ENCODE results near the gene NHERF1. TPM values are rescaled to one million over a fixed set of nuclear protein-coding genes. Genes with fewer than 3 reads are reported as not detected.

The NHERF1 gene
- total RNA-seq, 1 donor from 2014 or later, result 5.2 TPM

DNA sequence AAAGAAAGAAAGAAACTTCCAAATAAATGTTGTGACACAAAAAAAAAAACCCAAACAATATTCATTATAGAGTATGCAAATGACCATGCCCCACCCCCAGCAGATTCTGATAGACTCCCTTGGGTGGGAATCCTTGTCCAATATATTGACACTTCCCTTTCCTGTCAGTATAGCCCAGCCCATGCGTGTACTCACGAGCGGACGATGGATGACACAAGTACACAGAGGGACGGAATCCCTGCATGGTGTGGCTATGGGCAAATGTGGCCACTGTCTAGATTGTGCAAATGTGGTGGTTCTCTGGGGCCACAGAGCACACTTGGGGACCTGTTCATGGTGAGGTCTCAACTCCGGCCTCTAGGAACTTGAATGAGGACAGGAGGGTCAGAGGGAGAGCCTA is 8.3 kb upstream of the NHERF1 start:
- Histone ChIP-seq H3K9ac (ENCODE audit: low read depth in 1 of 3, low read length in 3 of 3) (no peak overlapping the region), H3K36me3 (ENCODE audit: control insufficient read depth in 3 of 3, insufficient read depth in 3 of 3, low read length in 3 of 3) (no peaks in the 10 kb centered on the region), H3K27me3 (ENCODE audit: control insufficient read depth in 3 of 3, insufficient read depth in 3 of 3, low read length in 3 of 3) (peaks cover 48 to 55% (median 55%) of the 10 kb centered on the region in 3 donors), H3K9me3 (ENCODE audit: control insufficient read depth in 3 of 3, low read length in 3 of 3) (no peaks in the 10 kb centered on the region), H3K27ac (ENCODE audit: low read depth, low read length) (no peak overlapping the region), H3K4me1 (ENCODE audit: control insufficient read depth in 3 of 3, insufficient read depth in 3 of 3, low read length in 3 of 3) (peaks cover 18 to 37% (median 28%) of the 10 kb centered on the region in 3 donors), H3K4me3 (ENCODE audit: low read length in 3 of 3) (no peak overlapping the region)

DNA sequence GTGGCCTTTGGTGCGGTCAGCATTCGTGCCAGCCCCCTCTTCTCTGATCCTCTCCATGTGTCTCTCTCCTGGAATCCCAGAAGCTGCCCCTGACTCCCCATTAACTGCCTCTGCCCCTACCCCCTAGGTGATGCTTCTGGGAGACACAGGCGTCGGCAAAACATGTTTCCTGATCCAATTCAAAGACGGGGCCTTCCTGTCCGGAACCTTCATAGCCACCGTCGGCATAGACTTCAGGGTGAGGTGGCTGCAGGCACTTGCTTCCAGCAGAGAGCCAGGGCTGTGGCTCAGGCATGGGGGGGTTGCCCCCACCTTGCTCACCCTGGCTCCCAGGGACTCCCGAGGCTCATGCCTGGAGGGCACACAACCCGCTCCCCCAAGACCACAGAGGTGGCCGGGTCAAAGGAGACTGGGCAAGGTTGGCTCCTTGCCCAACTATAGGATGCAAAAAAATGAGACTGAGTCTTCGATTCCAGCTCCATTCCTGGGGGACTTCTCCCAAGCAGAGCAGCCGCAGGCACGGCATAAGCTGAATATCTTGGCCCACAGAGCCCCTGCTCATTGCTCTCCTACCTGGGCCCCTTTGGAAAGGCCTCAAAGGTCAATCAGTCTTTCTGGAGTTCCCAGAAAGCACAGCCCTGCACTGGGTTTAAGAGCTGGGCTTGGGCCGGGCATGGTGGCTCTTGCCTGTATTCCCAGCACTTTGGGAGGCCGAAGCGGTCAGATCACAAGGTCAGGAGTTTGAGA is 7.6 kb upstream of the NHERF1 start:
- no peak overlapping the region for H3K27ac ChIP-seq (ENCODE audit: low read depth, low read length)
- H3K9ac ChIP-seq (ENCODE audit: low read depth in 1 of 3, low read length in 3 of 3), result no peak overlapping the region
- peaks cover 18 to 37% (median 29%) of the 10 kb centered on the region in 3 donors for H3K4me1 ChIP-seq (ENCODE audit: control insufficient read depth in 3 of 3, insufficient read depth in 3 of 3, low read length in 3 of 3)
- H3K36me3 ChIP-seq (ENCODE audit: control insufficient read depth in 3 of 3, insufficient read depth in 3 of 3, low read length in 3 of 3), result no peaks in the 10 kb centered on the region
- H3K27me3 ChIP-seq (ENCODE audit: control insufficient read depth in 3 of 3, insufficient read depth in 3 of 3, low read length in 3 of 3), result peaks cover 44 to 50% (median 49%) of the 10 kb centered on the region in 3 donors
- no peaks in the 10 kb centered on the region for H3K9me3 ChIP-seq (ENCODE audit: control insufficient read depth in 3 of 3, low read length in 3 of 3)
- no peak overlapping the region for H3K4me3 ChIP-seq (ENCODE audit: low read length in 3 of 3)

DNA sequence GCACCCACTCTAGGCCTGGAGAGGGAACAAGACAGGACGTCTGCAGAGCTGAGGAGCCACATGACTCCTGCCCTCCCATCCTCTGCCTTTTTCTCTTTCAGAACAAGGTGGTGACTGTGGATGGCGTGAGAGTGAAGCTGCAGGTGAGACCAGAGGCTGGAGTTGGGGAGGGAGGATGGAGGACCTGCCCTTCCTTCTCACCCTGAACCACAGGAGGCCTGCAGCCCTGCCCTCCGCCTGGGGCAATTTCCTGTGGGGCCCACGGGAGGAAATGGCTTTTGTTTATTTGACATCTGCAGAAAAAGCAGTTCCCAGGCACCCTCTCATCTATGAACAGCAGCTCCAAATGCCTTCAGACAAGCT is 6.3 kb upstream of the NHERF1 start:
- Histone ChIP-seq H3K27ac (ENCODE audit: low read depth, low read length) (no peak overlapping the region), H3K9me3 (ENCODE audit: control insufficient read depth in 3 of 3, low read length in 3 of 3) (no peaks in the 10 kb centered on the region), H3K9ac (ENCODE audit: low read depth in 1 of 3, low read length in 3 of 3) (no peak overlapping the region), H3K36me3 (ENCODE audit: control insufficient read depth in 3 of 3, insufficient read depth in 3 of 3, low read length in 3 of 3) (no peaks in the 10 kb centered on the region), H3K27me3 (ENCODE audit: control insufficient read depth in 3 of 3, insufficient read depth in 3 of 3, low read length in 3 of 3) (peaks cover 38 to 48% (median 40%) of the 10 kb centered on the region in 3 donors), H3K4me3 (ENCODE audit: low read length in 3 of 3) (no peak overlapping the region), H3K4me1 (ENCODE audit: control insufficient read depth in 3 of 3, insufficient read depth in 3 of 3, low read length in 3 of 3) (peaks cover 18 to 33% (median 30%) of the 10 kb centered on the region in 3 donors)

DNA sequence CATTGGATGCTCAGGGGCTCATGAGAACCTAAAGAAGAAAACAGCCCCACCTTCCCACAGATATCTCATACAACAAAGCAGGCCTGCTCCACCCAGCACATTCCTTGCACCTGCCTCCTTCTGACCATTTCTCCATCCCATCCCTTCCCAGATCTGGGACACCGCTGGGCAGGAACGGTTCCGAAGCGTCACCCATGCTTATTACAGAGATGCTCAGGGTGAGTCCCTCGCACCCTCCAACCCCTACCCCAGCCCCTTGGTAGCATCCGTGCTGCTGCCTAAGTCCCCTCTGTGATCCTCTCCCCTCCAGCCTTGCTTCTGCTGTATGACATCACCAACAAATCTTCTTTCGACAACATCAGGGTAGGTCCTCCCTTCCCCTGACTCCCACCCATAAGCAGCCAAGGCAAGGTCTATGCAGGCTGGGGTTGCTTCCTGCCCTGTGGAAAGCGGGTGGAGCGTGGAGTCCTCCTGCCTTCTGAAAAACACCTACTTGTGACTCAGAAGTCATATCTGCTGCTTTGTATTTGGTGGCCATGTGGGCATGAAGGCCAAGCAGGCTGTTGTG is 5.4 kb upstream of the NHERF1 start:
- peaks cover 9 to 29% (median 28%) of the 10 kb centered on the region in 3 donors for H3K4me1 ChIP-seq (ENCODE audit: control insufficient read depth in 3 of 3, insufficient read depth in 3 of 3, low read length in 3 of 3)
- H3K27me3 ChIP-seq (ENCODE audit: control insufficient read depth in 3 of 3, insufficient read depth in 3 of 3, low read length in 3 of 3), result peaks cover 29 to 38% (median 31%) of the 10 kb centered on the region in 3 donors
- no peak overlapping the region for H3K27ac ChIP-seq (ENCODE audit: low read depth, low read length)
- H3K36me3 ChIP-seq (ENCODE audit: control insufficient read depth in 3 of 3, insufficient read depth in 3 of 3, low read length in 3 of 3), result no peaks in the 10 kb centered on the region
- H3K9me3 ChIP-seq (ENCODE audit: control insufficient read depth in 3 of 3, low read length in 3 of 3), result no peaks in the 10 kb centered on the region
- no peak overlapping the region for H3K4me3 ChIP-seq (ENCODE audit: low read length in 3 of 3)
- no peak overlapping the region for H3K9ac ChIP-seq (ENCODE audit: low read depth in 1 of 3, low read length in 3 of 3)

DNA sequence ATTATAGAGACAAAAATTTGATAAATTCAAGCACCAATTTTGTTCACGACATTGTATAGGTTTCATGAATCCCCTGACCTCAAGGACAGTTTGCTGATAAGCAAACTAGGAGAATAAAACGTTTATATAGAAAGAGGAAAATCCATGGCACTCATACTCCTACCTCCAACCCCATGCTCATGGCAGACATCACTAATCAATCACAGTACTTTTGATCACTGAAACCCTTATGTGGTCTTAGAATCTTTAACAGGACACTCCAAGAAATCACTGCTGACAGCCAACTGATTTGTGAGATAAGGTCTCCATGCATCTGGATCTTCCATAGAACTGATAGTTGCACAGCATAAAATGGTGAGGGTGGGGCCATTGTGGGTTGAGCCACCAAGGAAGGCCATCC is 4.7 kb upstream of the NHERF1 start:
- no peaks in the 10 kb centered on the region for H3K9me3 ChIP-seq (ENCODE audit: control insufficient read depth in 3 of 3, low read length in 3 of 3)
- H3K9ac ChIP-seq (ENCODE audit: low read depth in 1 of 3, low read length in 3 of 3), result no peak overlapping the region
- peaks cover 10 to 27% (median 25%) of the 10 kb centered on the region in 3 donors for H3K4me1 ChIP-seq (ENCODE audit: control insufficient read depth in 3 of 3, insufficient read depth in 3 of 3, low read length in 3 of 3)

DNA sequence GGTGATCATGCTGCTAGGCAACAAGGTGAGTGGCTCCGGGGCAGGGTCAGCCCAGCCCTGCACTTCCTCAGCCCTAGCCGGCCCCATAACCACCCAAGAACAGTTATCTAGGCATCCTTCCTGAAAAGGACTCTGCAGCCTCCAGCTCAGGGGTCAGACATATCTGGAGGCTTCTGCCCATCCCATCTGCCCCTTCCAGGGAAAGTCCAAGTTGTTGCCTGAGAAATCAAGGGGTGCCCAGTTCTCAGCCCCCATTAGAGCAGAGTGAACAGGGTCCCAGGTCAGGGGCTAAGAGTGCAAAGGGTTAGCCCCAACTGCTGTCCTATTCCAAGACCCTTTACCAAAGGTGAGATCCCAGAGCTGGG is 4.1 kb upstream of the NHERF1 start:
- Histone ChIP-seq H3K36me3 (ENCODE audit: control insufficient read depth in 3 of 3, insufficient read depth in 3 of 3, low read length in 3 of 3) (no peaks in the 10 kb centered on the region), H3K9ac (ENCODE audit: low read depth in 1 of 3, low read length in 3 of 3) (peak overlapping the region; percentile 55 to 83 (median 61)), H3K4me3 (ENCODE audit: low read length in 3 of 3) (peak overlapping the region in 2 of 3 donors; percentile 68 to 73), H3K27ac (ENCODE audit: low read depth, low read length) (no peak overlapping the region), H3K27me3 (ENCODE audit: control insufficient read depth in 3 of 3, insufficient read depth in 3 of 3, low read length in 3 of 3) (peaks cover 16 to 26% (median 26%) of the 10 kb centered on the region in 3 donors), H3K4me1 (ENCODE audit: control insufficient read depth in 3 of 3, insufficient read depth in 3 of 3, low read length in 3 of 3) (peaks cover 12 to 33% (median 30%) of the 10 kb centered on the region in 3 donors), H3K9me3 (ENCODE audit: control insufficient read depth in 3 of 3, low read length in 3 of 3) (no peaks in the 10 kb centered on the region)

More for the DNA sequence above, 4.7 kb upstream of the NHERF1 start:
- Histone ChIP-seq H3K27me3 (ENCODE audit: control insufficient read depth in 3 of 3, insufficient read depth in 3 of 3, low read length in 3 of 3) (peaks cover 22 to 31% (median 26%) of the 10 kb centered on the region in 3 donors), H3K36me3 (ENCODE audit: control insufficient read depth in 3 of 3, insufficient read depth in 3 of 3, low read length in 3 of 3) (no peaks in the 10 kb centered on the region), H3K27ac (ENCODE audit: low read depth, low read length) (no peak overlapping the region), H3K4me3 (ENCODE audit: low read length in 3 of 3) (no peak overlapping the region)

DNA sequence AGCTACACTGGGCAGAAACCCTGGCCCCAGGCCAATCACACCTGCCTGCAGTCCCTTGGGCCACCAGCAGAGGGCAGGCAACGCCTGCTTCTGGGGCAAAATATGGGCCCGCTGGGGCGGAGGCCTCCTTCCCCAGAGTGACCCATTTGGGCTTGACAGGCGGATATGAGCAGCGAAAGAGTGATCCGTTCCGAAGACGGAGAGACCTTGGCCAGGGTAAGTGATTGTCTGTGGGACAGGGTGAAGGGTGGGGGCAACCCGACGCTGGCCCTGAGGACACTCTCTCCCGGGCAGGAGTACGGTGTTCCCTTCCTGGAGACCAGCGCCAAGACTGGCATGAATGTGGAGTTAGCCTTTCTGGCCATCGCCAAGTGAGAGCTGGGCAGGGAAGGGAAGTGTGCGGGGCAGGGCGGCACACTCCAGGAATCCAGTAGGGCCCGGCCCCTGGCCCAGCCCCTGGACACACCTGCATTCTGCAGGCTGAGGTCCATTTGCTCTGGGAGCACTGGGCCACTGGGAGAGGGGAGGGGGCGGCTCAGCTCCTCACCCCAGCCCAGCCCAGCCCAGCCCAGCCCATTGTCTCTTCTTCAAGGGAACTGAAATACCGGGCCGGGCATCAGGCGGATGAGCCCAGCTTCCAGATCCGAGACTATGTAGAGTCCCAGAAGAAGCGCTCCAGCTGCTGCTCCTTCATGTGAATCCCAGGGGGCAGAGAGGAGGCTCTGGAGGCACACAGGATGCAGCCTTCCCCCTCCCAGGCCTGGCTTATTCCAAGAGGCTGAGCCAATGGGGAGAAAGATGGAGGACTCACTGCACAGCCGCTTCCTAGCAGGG is 3.5 kb upstream of the NHERF1 start:
- Histone ChIP-seq H3K27me3 (ENCODE audit: control insufficient read depth in 3 of 3, insufficient read depth in 3 of 3, low read length in 3 of 3) (peaks cover 16 to 30% (median 23%) of the 10 kb centered on the region in 3 donors), H3K9ac (ENCODE audit: low read depth in 1 of 3, low read length in 3 of 3) (peak overlapping the region; percentile 55 to 83 (median 61)), H3K36me3 (ENCODE audit: control insufficient read depth in 3 of 3, insufficient read depth in 3 of 3, low read length in 3 of 3) (no peaks in the 10 kb centered on the region), H3K9me3 (ENCODE audit: control insufficient read depth in 3 of 3, low read length in 3 of 3) (no peaks in the 10 kb centered on the region), H3K4me3 (ENCODE audit: low read length in 3 of 3) (peak overlapping the region; percentile 68 to 73 (median 73)), H3K27ac (ENCODE audit: low read depth, low read length) (peak overlapping the region; percentile 28), H3K4me1 (ENCODE audit: control insufficient read depth in 3 of 3, insufficient read depth in 3 of 3, low read length in 3 of 3) (peaks cover 14 to 39% (median 36%) of the 10 kb centered on the region in 3 donors)

DNA sequence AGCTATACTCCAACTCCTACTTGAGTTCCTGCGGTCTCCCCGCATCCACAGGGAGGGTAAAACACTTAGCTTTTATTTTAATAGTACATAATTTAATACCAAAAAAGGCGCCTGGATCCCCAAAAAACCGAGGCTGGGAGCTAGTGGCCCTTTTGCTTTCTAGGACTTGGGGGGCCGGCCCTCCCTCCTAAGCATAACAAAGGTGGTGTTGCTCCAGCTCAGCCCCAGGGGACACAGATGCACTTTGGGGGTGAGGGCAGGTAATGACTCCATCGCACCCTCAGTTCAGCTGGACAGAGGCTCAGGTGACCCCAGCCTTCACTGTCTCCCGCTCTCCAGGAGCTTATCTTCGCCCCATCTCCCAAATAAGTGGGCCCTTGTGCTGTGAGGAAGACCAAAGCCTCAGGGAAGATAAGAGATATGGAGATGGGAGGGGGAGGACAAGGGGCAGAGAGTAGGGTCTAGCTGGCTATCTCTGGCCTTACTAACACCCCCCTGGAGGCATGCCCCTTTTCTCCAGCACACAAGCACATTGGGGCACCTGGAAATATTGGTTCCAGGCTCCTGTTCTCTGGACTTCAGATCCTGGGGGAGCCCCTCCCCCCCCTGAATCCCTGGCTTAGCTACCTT is 2.8 kb upstream of the NHERF1 start:
- Histone ChIP-seq H3K4me1 (ENCODE audit: control insufficient read depth in 3 of 3, insufficient read depth in 3 of 3, low read length in 3 of 3) (peaks cover 16 to 45% (median 42%) of the 10 kb centered on the region in 3 donors), H3K27ac (ENCODE audit: low read depth, low read length) (no peak overlapping the region), H3K36me3 (ENCODE audit: control insufficient read depth in 3 of 3, insufficient read depth in 3 of 3, low read length in 3 of 3) (no peaks in the 10 kb centered on the region), H3K27me3 (ENCODE audit: control insufficient read depth in 3 of 3, insufficient read depth in 3 of 3, low read length in 3 of 3) (peaks cover 10 to 25% (median 21%) of the 10 kb centered on the region in 3 donors), H3K9me3 (ENCODE audit: control insufficient read depth in 3 of 3, low read length in 3 of 3) (no peaks in the 10 kb centered on the region), H3K9ac (ENCODE audit: low read depth in 1 of 3, low read length in 3 of 3) (no peak overlapping the region), H3K4me3 (ENCODE audit: low read length in 3 of 3) (no peak overlapping the region)

DNA sequence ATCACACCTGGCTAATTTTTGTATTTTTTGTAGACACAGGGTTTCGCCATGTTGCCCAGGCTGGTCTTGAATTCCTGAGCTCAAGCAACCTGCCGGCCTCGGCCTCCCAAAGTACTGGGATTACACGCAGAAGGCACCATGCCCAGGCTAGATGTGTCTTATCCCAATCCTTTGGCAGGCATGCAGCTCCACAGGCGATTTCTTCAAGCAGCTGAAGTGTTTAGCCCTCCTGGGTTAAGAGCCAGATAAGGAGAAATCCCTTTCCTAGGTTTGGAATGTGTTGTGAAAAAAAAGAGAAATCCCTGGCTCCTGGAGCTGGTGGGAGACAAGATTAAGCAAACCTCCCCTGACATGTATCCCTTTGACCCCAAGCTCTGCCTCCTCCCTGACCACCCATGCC is 2.1 kb upstream of the NHERF1 start:
- Histone ChIP-seq H3K4me3 (ENCODE audit: low read length in 3 of 3) (no peak overlapping the region), H3K9me3 (ENCODE audit: control insufficient read depth in 3 of 3, low read length in 3 of 3) (no peaks in the 10 kb centered on the region), H3K27me3 (ENCODE audit: control insufficient read depth in 3 of 3, insufficient read depth in 3 of 3, low read length in 3 of 3) (peaks cover 4 to 22% (median 18%) of the 10 kb centered on the region in 3 donors), H3K36me3 (ENCODE audit: control insufficient read depth in 3 of 3, insufficient read depth in 3 of 3, low read length in 3 of 3) (no peaks in the 10 kb centered on the region), H3K9ac (ENCODE audit: low read depth in 1 of 3, low read length in 3 of 3) (peak overlapping the region in 1 of 3 donors; percentile 8), H3K4me1 (ENCODE audit: control insufficient read depth in 3 of 3, insufficient read depth in 3 of 3, low read length in 3 of 3) (peaks cover 20 to 52% (median 42%) of the 10 kb centered on the region in 3 donors), H3K27ac (ENCODE audit: low read depth, low read length) (no peak overlapping the region)
